Vagina (tissue), 2 donors: ENCODE results near the gene AP4E1. TPM values are rescaled to one million over a fixed set of nuclear protein-coding genes. Genes with fewer than 3 reads are reported as not detected.

Experiments
- DNase-seq, 2 donors: peaks; one replicate each; pipeline ENCODE4 v3.0.0-alpha.2; 2017; ENCODE audit errors: extremely low spot score in 2 of 2
- H3K27ac ChIP-seq: fragments of 200-600 bp; sonication (generic); one replicate; pipeline ENCODE4 v1.5.1; 2019
- H3K27me3 ChIP-seq: fragments of 200-600 bp; sonication (generic); one replicate; pipeline ENCODE4 v1.5.1; 2019
- H3K36me3 ChIP-seq, 2 donors: fragments of 200-600 bp; sonication (generic); one replicate each; pipeline ENCODE4 v1.5.1; 2017 to 2019
- H3K4me1 ChIP-seq: fragments of 200-600 bp; sonication (generic); one replicate; pipeline ENCODE4 v1.5.1; 2019
- H3K4me3 ChIP-seq, 2 donors: fragments of 200-600 bp; sonication (generic); 1 replicate in 1 of 2; 2 replicates in 1 of 2; pipeline ENCODE4 v1.5.1; 2016 to 2019
- H3K9me3 ChIP-seq: fragments of 200-600 bp; sonication (generic); one replicate; pipeline ENCODE4 v1.5.1; 2019
- CTCF ChIP-seq, 3 experiments: fragments of 450-650 bp in 2 of 3; fragments of 200-600 bp in 1 of 3; sonication (generic) in 1 of 3; IDR thresholded peaks; one replicate each; pipeline ENCODE4 v1.5.1; 2017 to 2019; ENCODE audit warnings: antibody characterized with exemption in 3 of 3, mild to moderate bottlenecking in 2 of 3, moderate library complexity in 2 of 3
- POLR2A ChIP-seq, 2 donors: fragments of 450-650 bp; IDR thresholded peaks; one replicate each; pipeline ENCODE4 v1.6.1; 2017; ENCODE audit warnings: antibody characterized with exemption in 2 of 2, mild to moderate bottlenecking in 2 of 2, moderate library complexity in 2 of 2
- POLR2AphosphoS5 ChIP-seq, 2 donors: sonication (generic); formaldehyde crosslinking; IDR thresholded peaks; one replicate each; pipeline ENCODE4 v1.9.0; 2017; ENCODE audit warnings: antibody characterized with exemption in 2 of 2, mild to moderate bottlenecking in 2 of 2, low read depth in 1 of 2; ENCODE audit not compliant: insufficient read depth in 1 of 2
- intact Hi-C: fragments of 100-400 bp; cut with DNase I; formaldehyde crosslinking; loops from one replicate; pipeline ENCODE4 v1.15.1; 2023
- total RNA-seq: library from RNA; depleted of rRNA; stranded (reverse); fragments of >200 nt; gene quantifications from one replicate; pipeline ENCODE4 v1.2.3, GENCODE V29; 2016

The AP4E1 gene
- total RNA-seq: 7.4 TPM

- Histone ChIP-seq H3K9me3 (no peaks in the 10 kb centered on the region), H3K4me3 (peak within 1 kb of the TSS; percentile 79 to 94), H3K27ac (peak within 1 kb of the TSS; percentile 96), H3K4me1 (peaks cover 33% of the 10 kb centered on the region), H3K27me3 (no peaks in the 10 kb centered on the region), H3K36me3 (peaks cover 0 to 15% of the 10 kb centered on the region in 2 donors)
- intact Hi-C loops: loop anchor here (10.0 kb wide), 1 partner anchor 224 kb away; the partner anchor contains the start of gene TRPM7
- peak in 1 of 2 donors; percentile 94 for DNase-seq
- peak; percentile 87 to 99 (median 99) for TF ChIP-seq CTCF (IDR thresholded peaks at IDR 0.05)
- peak in 1 of 2 donors; percentile 48 for TF ChIP-seq POLR2A (IDR thresholded peaks at IDR 0.05)
- TF ChIP-seq POLR2AphosphoS5 (IDR thresholded peaks at IDR 0.05; ENCODE audit: insufficient read depth in 1 of 2, low read depth in 1 of 2): peak; percentile 80 to 87
Measured at GRCh38 chr15:50908209-50909009, at the start of gene AP4E1. Gene AP4E1, plus strand, starts transcription at chr15:50908683. Its CDS starts 96 bp downstream, at chr15:50908779.

DNA sequence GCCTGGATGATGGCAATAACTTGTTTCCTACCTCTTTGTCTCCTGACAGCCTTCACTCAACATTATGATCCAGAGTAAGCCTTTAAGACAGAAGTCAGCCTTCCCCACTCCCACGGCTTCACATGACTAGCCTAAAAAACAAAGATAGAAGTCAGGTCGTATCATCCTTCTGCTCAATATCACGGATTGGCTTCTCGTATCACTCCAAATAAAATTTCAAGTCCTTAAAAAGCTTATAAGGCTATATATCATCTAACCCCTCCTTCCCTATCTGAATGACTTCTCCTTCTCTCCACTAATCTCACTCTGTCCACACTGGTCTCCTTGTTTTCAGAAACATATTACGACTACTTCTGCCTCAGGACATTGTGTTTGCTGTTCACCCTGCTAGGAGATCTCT is 47.7 kb upstream of the AP4E1 start:
- Histone ChIP-seq H3K4me1 (peaks cover 14% of the 10 kb centered on the region), H3K9me3 (no peaks in the 10 kb centered on the region), H3K4me3 (no peak overlapping the region), H3K27me3 (no peaks in the 10 kb centered on the region), H3K36me3 (no peaks in the 10 kb centered on the region), H3K27ac (no peak overlapping the region)
- DNase-seq: no peak
- TF ChIP-seq CTCF (IDR thresholded peaks at IDR 0.05): no peak
- no peak for TF ChIP-seq POLR2A (IDR thresholded peaks at IDR 0.05)
- TF ChIP-seq POLR2AphosphoS5 (IDR thresholded peaks at IDR 0.05; ENCODE audit: insufficient read depth in 1 of 2, low read depth in 1 of 2): no peak
- intact Hi-C loops: no loop called here

DNA sequence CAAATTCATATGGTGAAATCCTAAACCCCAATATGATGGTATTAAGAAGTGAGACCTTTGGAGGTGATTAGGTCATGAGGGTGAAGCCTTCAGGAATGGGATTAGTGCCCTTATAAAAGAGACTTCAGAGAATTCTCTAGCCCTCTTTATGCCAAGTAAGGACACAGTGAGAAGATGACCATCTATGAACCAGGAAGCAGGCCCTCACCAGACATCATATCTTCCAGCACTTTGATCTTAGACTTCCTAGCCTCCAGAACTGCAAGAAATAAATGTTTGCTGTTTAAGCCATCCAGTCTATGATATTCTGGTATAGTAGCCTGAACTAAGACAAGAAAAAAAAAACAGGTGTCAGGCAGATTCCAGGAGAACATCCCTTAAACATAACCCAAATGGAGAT is 45.9 kb upstream of the AP4E1 start:
- Histone ChIP-seq H3K9me3 (no peaks in the 10 kb centered on the region), H3K4me1 (peaks cover 5% of the 10 kb centered on the region), H3K36me3 (no peaks in the 10 kb centered on the region), H3K4me3 (no peak overlapping the region), H3K27ac (no peak overlapping the region), H3K27me3 (no peaks in the 10 kb centered on the region)
- intact Hi-C loops: no loop called here
- TF ChIP-seq POLR2AphosphoS5 (IDR thresholded peaks at IDR 0.05; ENCODE audit: insufficient read depth in 1 of 2, low read depth in 1 of 2) (no peak), POLR2A (IDR thresholded peaks at IDR 0.05) (no peak), CTCF (IDR thresholded peaks at IDR 0.05) (no peak)
- no peak for DNase-seq

DNA sequence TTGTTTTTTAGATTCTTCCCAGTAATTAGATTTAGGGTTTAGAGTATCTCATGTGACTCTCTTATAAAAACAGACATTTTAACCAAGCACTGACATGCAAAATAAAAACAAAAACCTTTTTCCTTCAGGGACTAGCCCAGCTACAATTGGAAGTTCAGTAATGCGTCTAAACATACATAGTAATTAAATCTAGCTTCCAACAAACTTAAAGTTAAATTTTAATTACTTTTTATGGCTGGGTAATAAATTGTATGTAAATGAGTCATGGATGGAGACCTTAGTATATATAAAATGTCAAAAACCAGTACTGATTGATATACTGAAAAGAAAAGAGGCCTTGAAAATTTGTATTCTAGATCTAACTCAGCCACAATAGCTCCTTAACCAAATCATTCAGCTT is 43.6 kb upstream of the AP4E1 start:
- TF ChIP-seq CTCF (IDR thresholded peaks at IDR 0.05): no peak
- no peak for TF ChIP-seq POLR2A (IDR thresholded peaks at IDR 0.05)
- TF ChIP-seq POLR2AphosphoS5 (IDR thresholded peaks at IDR 0.05; ENCODE audit: insufficient read depth in 1 of 2, low read depth in 1 of 2): no peak
- H3K27me3 ChIP-seq: no peaks in the 10 kb centered on the region
- no peaks in the 10 kb centered on the region for H3K36me3 ChIP-seq
- intact Hi-C loops: no loop called here
- DNase-seq: no peak
- no peaks in the 10 kb centered on the region for H3K4me1 ChIP-seq
- H3K27ac ChIP-seq: no peak overlapping the region
- no peak overlapping the region for H3K4me3 ChIP-seq
- H3K9me3 ChIP-seq: no peaks in the 10 kb centered on the region
